Kidney (tissue), 14 donors: ENCODE data around the gene HCCS. TPM values are rescaled to one million over a fixed set of nuclear protein-coding genes. Genes with fewer than 3 reads are reported as not detected.
A peak's percentile ranks its signal among the peaks of the same experiment; 100 is the strongest.

Experiments
- DNase-seq, 5 donors: peaks; one replicate each; pipeline ENCODE4 v3.0.0-alpha.2; 2013 to 2020
- FAIRE-seq: peaks from 2 replicates; lab custom pipeline; 2012; peaks lifted over from hg19 to GRCh38; lab: Jason Lieb, UNC
- H3K27ac ChIP-seq, 2 donors: one replicate each; pipeline ENCODE4 v1.7.0; 2013; ENCODE audit warnings: low read depth in 2 of 2, low read length in 2 of 2, inconsistent platforms in 1 of 2
- H3K27me3 ChIP-seq: one replicate; pipeline ENCODE4 v1.7.1; 2013; ENCODE audit warnings: low read length, inconsistent platforms; ENCODE audit not compliant: control insufficient read depth, insufficient read depth
- H3K36me3 ChIP-seq, 3 donors: one replicate each; pipeline versions ENCODE4 v1.7.0 to v1.7.1; 2013; ENCODE audit warnings: low read length in 3 of 3, control low read depth in 1 of 3, inconsistent platforms in 1 of 3; ENCODE audit not compliant: insufficient read depth in 3 of 3, control insufficient read depth in 2 of 3
- H3K4me1 ChIP-seq, 3 donors: one replicate each; pipeline versions ENCODE4 v1.7.0 to v1.7.1; 2013; ENCODE audit warnings: low read length in 3 of 3, inconsistent platforms in 1 of 3, low read depth in 1 of 3; ENCODE audit not compliant: control insufficient read depth in 2 of 3, insufficient read depth in 2 of 3
- H3K4me3 ChIP-seq, 3 donors: one replicate each; pipeline versions ENCODE4 v1.7.0 to v1.8.1; 2013; ENCODE audit warnings: low read length in 3 of 3, control low read depth in 1 of 3, inconsistent platforms in 1 of 3
- H3K9ac ChIP-seq, 3 donors: one replicate each; pipeline versions ENCODE4 v1.7.0 to v1.7.1; 2013; ENCODE audit warnings: low read length in 3 of 3, control low read depth in 1 of 3, inconsistent platforms in 1 of 3
- H3K9me3 ChIP-seq, 3 donors: one replicate each; pipeline versions ENCODE4 v1.7.0 to v1.7.1; 2013; ENCODE audit warnings: low read length in 3 of 3, control low read depth in 1 of 3, inconsistent platforms in 1 of 3; ENCODE audit not compliant: control insufficient read depth in 2 of 3, insufficient read depth in 1 of 3
- intact Hi-C: fragments of 100-400 bp; cut with DNase I; formaldehyde crosslinking; loops from one replicate; pipeline ENCODE4 v1.11.1; 2022
- polyA plus RNA-seq: library from polyadenylated mRNA; stranded (reverse); fragments of 350-450 nt; fragmentation: Illumina TruSeq; extraction: RNeasy Lipid Tissue Mini Kit (QIAGEN cat#74804); gene quantifications from one replicate; pipeline ENCODE4 v1.2.3, GENCODE V29; 2014; ENCODE audit warnings: low read depth, low replicate concordance; ENCODE audit not compliant: insufficient read depth
- total RNA-seq: library from RNA; stranded (reverse); fragmentation: NEBNext Ultra II Directional; extraction: Animal tissue kit (Norgen Biotek cat#: 25700); gene quantifications from one replicate; pipeline ENCODE4 v1.2.1, GENCODE V29; 2021
- TF ChIP-seq, protein P1 (sequence below): IDR thresholded peaks from 3 replicates; pipeline ENCODE4 v1.5.1; 2012; ENCODE audit warnings: mild to moderate bottlenecking, moderate library complexity, borderline replicate concordance; ENCODE audit not compliant: insufficient read depth; ENCODE audit errors: extremely low read depth
- donor health status: control.
- donor health status: control.
- donor health status: control.
- donor health status: control.
- donor health status: control.
- donor health status: DM: yes; HTN: yes; CAD: no.
- donor health status: Normal renal cell carcinoma (clear cell type).

HCCS gene
- total and polyA plus RNA-seq, 2 donors from 2014 or later, result 23.4 to 26.4 TPM

GRCh38 chrX:11148401-11148800, 37.3 kb downstream of the HCCS start:
- TF ChIP-seq, protein P1, sequence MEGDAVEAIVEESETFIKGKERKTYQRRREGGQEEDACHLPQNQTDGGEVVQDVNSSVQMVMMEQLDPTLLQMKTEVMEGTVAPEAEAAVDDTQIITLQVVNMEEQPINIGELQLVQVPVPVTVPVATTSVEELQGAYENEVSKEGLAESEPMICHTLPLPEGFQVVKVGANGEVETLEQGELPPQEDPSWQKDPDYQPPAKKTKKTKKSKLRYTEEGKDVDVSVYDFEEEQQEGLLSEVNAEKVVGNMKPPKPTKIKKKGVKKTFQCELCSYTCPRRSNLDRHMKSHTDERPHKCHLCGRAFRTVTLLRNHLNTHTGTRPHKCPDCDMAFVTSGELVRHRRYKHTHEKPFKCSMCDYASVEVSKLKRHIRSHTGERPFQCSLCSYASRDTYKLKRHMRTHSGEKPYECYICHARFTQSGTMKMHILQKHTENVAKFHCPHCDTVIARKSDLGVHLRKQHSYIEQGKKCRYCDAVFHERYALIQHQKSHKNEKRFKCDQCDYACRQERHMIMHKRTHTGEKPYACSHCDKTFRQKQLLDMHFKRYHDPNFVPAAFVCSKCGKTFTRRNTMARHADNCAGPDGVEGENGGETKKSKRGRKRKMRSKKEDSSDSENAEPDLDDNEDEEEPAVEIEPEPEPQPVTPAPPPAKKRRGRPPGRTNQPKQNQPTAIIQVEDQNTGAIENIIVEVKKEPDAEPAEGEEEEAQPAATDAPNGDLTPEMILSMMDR, result no peak
- no peaks in the 10 kb centered on the region for H3K9me3 ChIP-seq
- no peak for DNase-seq
- no peak overlapping the region for H3K27ac ChIP-seq
- no peaks in the 10 kb centered on the region for H3K4me1 ChIP-seq
- FAIRE-seq, result no peak
- no peaks in the 10 kb centered on the region for H3K36me3 ChIP-seq
- intact Hi-C loops, result loop anchor here (10.0 kb wide), 1 partner anchor 386 kb away; no protein-coding TSS in a partner anchor
- no peak overlapping the region for H3K4me3 ChIP-seq
- H3K27me3 ChIP-seq, result no peaks in the 10 kb centered on the region
- H3K9ac ChIP-seq, result no peak overlapping the region

DNA sequence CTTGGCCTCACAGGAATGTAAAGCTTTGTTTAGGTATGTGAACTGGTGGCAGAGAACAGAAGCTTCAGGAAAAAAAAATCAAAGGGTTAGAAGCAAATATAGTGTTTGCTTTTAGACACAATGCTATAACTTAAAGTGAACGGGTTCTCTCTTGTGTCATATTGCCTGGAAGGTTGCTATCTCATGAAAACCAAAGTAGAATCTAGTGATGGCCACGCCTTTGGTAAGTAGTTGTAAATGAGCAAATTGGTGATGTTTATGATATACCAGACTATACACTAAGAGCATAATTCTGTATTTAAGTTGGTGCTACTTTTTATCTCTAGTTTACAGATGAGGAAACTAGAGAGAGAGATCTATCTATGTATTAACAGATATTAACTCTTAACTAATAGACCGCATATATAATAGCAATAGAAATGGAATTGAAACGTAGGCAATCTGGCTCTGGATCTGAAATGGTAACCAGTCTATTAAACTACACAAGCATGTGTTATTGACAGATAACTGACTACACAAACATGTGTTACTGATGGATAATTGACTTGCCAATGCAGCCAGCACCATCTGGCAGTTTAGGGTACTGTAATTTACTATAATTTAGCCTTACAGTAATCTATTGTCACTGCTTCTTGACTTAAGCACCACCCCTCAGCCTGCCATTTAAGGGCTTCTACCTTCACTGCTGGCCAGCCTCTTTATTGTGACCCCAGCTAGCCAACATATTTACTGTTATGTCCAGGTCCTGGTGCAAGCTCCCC, 40.8 kb downstream of the HCCS start:
- H3K9me3 ChIP-seq, result no peaks in the 10 kb centered on the region
- no peak overlapping the region for H3K9ac ChIP-seq
- intact Hi-C loops, result no loop called here
- DNase-seq (peak in 2 of 5 donors; percentile 41 to 42), FAIRE-seq (no peak)
- no peaks in the 10 kb centered on the region for H3K4me1 ChIP-seq
- no peak overlapping the region for H3K4me3 ChIP-seq
- no peak overlapping the region for H3K27ac ChIP-seq
- TF ChIP-seq, protein P1, result no peak
- H3K27me3 ChIP-seq, result peaks cover 1% of the 10 kb centered on the region
- H3K36me3 ChIP-seq, result no peaks in the 10 kb centered on the region

DNA sequence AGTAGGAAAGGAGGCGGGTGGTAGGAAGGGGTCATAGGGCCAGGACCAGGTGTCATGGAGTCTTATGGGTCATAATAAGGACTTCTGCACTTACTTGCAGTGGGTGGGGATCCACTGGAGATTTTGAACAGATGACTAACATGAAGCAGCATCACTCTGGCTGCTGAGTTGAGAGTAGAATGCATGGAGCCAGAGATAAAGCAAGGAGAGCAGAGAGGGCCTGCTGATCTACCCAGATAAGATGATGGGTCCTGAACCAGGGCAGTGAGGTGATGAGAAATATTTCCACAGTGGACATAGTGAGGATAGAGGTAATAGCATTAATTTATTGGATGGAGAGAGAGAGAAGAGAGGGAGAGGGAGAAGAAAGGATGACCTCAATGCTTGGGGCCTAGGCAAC, 48.0 kb downstream of the HCCS start:
- Histone ChIP-seq H3K27me3 (peaks cover 2% of the 10 kb centered on the region), H3K36me3 (no peaks in the 10 kb centered on the region), H3K27ac (no peak overlapping the region), H3K9ac (no peak overlapping the region), H3K4me1 (no peaks in the 10 kb centered on the region), H3K9me3 (no peaks in the 10 kb centered on the region), H3K4me3 (no peak overlapping the region)
- intact Hi-C loops, result no loop called here
- no peak for FAIRE-seq
- TF ChIP-seq, protein P1, result no peak
- no peak for DNase-seq
